Measurements from ENCODE around the gene RBMY1E. TPM values are rescaled to one million over a fixed set of nuclear protein-coding genes. Genes with fewer than 3 reads are reported as not detected.
"Not testable (repeated sequence)": the region's sequence is repeated elsewhere in the genome, so short reads cannot be mapped to it uniquely, and the experiment has no call there.

The RBMY1E gene
- total RNA-seq (2014; rRNA removed; shearing (Covaris generic)), result not detected in 2 replicates

- DNase-seq (ENCODE audit: low spot score); in situ Hi-C loops (cut with HindIII; ENCODE audit: low sequenced_read_pairs): not testable (repeated sequence)
These were observed at the start of gene RBMY1E for GRCh38 chrY:21917932-21918331. Gene RBMY1E (minus strand): TSS chrY:21918032. CDS start chrY:21916054, 1,978 bp downstream.

DNA sequence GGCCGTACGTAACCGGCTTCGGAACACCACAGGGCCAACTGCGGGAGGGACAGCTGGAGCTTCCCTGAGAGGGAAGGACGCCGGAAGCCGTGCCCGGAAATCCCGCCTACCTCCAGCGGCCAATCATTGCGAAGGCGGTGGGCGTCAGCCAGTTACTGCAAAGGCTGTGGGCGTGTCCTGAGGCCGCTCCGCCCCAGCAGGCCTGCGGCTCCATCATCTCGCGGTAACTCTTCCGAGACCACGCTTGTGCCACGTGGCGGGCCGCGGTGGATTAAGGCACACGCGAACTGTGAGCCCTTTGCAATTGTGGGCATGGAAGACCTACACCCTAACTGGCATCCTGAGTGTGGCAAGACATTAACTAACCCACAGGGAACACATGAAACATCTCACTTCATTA, 23.4 kb downstream of the RBMY1E start, which contains the start of gene RBMY1D:
TSS of gene RBMY1D (minus strand) at position 101 of the 400 bp plus-strand sequence. CDS start 2,013 bp downstream, outside the sequence.
- not testable (repeated sequence) for DNase-seq (ENCODE audit: low spot score)

DNA sequence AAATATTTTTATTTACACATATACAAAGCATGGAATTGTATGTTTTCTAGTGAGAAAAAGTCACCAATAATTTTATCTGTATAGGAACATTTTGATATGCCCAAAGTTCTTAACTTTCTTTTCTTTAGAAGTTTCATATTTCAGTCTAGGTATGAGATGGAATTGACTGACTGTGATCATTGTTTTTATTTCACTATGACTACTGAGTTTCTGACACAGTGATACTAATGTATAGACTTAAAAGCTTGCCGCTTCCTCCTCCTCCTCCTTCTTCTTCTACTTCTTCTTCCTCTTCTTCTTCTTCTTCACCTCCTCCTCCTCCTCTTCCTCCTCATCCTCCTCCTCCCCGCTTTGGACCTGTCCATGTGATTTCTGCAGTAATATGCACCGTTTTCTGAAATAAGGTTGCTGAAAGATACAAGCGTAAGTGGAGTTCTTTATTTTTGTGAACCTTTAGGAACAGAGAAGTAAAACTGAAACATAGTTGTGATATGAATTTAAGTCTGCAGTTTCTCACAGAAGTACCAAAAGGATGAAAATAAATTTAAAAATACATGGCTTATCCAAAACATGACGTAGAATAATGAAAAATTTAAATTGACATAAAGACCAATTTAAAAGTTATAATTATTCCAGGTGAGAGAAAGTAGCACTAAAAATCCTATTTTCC, 48.3 kb downstream of the RBMY1E start:
- DNase-seq (ENCODE audit: low spot score); in situ Hi-C loops (cut with HindIII; ENCODE audit: low sequenced_read_pairs): not testable (repeated sequence)

More for the DNA sequence above, 23.4 kb downstream of the RBMY1E start, which contains the start of gene RBMY1D:
- in situ Hi-C loops (cut with HindIII; ENCODE audit: low sequenced_read_pairs), result not testable (repeated sequence)

Other genes starting within 250 kb of the RBMY1E start
- gene RBMY1D, start 23.5 kb downstream of the RBMY1E start, total RNA-seq (2014; rRNA removed; shearing (Covaris generic)), result not detected in 2 replicates